NCI-H2107 (cell line): ENCODE results near the gene CENPVL3.
"Not testable (repeated sequence)": the region's sequence is repeated elsewhere in the genome, so short reads cannot be mapped to it uniquely, and the experiment has no call there.

Source experiments
- DNase-seq: peaks from one replicate; lab custom pipeline; 2025; lab: John Stamatoyannopoulos, UW

CENPVL3 gene

DNA sequence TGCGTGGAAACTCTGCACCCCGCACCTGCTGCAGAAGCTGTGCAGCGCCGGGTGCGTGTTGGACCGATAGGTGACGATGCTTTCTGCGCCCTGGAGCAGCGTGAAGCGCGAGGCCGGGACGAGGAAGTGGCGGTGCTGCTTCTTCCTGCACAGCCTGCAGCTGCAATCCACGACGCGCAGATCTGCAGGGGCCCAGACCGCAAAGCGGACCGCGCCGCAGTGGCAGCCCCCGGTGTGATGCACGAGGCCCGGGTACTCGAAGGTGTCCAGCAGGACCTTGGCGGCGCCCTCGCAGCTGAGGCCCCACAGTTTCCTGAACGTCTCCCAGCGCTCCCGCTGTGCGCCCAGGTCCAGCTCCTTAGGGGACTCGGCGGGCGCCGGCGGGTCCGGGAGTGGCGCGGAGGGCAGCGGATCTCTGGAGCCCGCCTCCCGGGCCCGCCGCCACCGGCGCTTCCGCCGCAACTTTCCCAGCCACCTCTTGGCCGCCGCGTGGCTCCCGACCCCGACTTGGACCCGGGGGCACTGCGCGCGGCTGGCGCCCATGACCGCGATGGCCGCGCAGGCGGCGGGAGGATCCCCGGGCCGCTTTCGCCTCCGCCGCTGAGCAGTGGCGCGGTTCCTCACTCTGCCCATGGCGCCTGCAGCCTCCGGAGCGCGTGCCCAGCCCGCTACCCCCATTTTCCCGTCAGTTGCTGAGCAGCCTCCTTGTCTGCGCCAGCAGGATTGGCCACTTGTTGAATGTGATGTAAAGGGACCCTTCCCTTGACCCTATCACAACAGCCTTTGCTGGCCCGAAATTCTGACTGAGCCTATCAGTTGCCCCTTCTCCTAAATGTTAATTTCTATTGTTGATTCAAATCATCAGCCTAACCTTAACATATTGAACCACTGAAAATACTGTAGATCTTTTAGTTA lies at the start of gene CENPVL3:
Gene CENPVL3, minus strand, starts transcription at position 672 of the 915 bp plus-strand sequence. Its CDS starts 39 bp downstream, at position 633.
- not testable (repeated sequence) for DNase-seq

- no peak for DNase-seq
Measured at GRCh38 chrX:51665981-51666380, 47.3 kb upstream of the CENPVL3 start.

DNA sequence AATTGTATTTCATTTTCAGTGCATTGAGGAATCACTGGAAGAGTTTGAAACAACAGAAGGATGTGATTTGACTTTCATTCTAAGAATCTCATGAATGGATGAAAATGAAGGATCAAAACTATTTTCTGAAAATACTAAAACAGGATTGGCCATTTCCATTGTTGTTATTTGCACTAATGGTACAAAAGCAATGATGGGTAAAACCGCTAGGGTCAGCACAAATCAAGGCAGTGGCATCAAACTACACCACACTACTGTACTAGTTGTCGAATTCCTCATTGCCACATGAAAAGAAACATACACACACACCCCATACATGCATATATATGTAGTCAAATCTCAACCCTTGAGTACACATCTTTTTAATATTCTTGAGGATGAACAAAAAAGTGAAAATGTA lies 24.7 kb upstream of the CENPVL3 start:
- no peak for DNase-seq

GRCh38 chrX:51641421-51642021 lies 22.8 kb upstream of the CENPVL3 start:
- no peak for DNase-seq

DNA sequence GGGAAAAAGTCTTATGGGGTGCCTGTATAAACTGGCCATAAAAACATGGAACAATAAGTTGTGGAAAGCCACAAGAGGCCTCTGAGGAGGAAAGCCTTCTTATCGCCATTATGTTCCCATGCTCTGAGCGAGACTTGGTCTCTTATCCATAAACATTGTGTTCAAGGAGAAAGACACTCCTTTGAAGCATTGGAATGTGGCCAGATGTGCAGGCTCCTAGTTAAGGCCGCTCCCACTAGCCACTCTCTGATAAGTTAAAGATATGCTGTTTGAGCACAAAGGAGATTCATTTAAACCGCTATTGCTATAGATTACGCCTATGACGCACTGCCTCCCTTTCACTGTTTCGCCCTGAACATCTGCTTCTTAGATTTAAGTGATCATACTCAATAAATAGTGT lies 17.8 kb upstream of the CENPVL3 start:
- not testable (repeated sequence) for DNase-seq

DNA sequence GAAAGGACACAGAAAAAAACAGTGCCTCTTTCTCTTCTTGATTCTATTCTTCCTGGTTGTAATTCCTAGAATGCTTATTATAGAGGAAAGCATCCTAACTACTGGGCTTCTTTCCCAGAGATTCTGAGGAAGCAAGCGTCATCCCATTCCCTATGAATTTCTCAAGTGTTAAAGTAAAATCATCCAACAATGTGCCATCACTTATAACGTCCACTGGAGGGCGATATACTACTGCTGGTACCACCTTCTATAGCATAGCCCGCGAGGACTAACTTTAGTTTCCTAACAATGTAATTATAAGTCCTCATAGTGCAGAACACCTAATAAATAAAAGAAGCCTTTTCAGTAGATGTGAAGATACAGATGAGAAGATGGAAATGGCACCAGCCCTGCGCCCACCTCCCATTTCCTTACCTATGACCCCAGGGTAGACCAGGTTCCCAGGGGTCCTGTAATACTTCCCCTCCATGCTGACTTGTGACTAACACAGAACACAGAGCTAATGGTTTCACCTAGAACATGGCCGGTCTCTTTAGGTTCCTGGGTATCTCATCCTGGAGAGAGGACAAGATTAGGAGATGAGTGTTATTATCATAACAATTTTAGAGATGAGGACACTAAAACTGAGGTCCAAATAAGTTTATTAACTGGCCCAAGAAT lies 4.2 kb downstream of the CENPVL3 start:
- peak; percentile 19 for DNase-seq

- DNase-seq, result no peak
Measured at GRCh38 chrX:51608766-51609165, 9.9 kb downstream of the CENPVL3 start.

DNA sequence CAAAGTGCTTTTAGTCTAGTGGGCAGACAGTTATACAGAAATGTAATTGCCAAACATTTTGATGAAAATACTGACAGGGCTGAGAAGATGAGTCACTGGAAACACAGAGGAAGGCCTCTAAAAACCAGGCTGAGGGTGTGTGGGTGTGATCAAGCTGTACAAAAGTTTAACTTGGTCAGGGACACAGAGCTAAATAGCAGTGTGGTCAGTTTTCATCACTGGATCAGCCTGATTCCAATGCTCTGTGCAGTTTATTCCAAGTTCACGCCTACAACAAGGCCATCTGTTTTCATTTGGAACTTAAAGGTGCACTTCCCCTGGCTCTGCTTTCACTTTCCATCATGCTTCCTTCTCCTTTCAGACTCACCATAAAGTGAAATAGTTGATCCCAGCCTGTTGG lies 10.6 kb downstream of the CENPVL3 start:
- DNase-seq, result no peak

GRCh38 chrX:51606446-51606845 lies 12.3 kb downstream of the CENPVL3 start:
- no peak for DNase-seq

DNA sequence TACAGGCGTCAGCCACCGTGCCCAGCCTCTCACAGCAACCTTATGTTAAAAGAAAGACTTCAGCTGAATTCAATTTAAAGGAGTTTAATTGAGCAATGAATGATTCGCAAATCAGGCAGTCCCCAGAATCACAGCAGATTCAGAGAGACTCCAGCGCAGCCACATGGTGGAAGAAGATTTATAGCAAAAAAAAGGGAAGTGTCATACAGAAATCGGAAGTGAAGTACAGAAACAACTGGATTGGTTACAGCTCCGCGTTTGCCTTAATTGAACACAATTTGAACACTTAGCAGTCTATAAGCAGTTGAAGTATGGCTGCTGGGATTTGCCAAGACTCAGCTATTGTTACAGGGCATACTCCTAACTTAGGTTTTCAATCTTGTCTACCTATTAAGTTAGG lies 19.8 kb downstream of the CENPVL3 start:
- DNase-seq, result no peak

DNA sequence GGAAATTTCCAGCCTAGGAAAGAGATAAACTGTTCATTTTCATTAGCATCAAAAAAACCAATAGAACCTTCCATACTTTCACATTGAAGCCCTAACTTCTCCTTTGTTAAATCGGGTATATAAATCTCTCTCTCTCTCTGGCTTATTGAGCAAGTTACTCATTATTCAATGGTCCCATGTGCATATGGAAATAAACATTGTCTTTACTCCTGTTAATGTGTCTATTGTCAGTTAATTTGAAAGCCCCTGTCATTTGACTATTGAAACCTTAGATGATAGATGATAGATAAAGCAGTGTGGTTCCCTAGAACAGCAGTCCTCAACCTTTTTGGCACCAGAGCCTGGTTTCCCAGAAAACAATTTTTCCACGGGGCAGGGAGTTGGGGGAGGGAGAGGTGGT lies 46.8 kb downstream of the CENPVL3 start:
- DNase-seq, result no peak

- no peak for DNase-seq
Measured at GRCh38 chrX:51569561-51569960, 49.2 kb downstream of the CENPVL3 start.

- no peak for DNase-seq
Measured at GRCh38 chrX:51568586-51568985, 50.1 kb downstream of the CENPVL3 start.
